HG03064 (cell line): ENCODE measurements around the gene IRS2.

Experiments
- ATAC-seq: cut with Tn5 transposase; IDR thresholded peaks from one replicate; pipeline ENCODE4 v1.9.1; 2021; ENCODE audit warnings: low read depth; ENCODE audit not compliant: unreplicated experiment

IRS2 gene

DNA sequence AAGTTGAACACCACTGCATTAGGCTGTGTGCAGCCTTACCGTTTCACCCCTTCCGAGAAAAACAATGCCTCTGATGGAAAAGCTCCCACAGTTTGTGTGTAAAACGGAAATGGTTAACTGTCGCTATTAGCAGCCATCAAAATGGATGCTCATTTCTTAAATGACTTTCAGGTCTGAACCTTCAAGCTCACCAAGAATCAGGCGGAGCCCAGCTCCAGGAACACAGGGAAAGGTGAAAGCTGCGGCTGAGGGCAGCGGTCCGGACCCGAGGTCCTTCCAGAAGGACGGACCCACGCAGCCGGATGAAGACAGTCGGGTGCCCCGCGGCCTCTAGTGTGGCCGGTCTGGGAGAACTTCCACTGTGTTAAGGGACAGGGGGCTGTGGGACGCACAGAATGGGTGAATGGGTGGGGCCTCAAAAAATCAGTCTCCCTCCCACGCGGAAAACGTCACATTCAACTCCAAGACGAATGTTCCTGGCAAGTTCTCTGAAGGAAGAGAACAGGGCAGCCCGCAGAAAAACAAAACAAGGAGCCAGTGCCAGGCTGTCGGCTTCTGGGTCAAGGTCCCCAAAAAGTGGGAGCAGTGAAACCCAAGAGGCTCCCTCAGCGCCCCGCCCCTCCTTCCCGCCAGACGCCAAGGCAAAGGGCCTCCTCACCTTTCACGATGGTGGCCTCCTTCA, 4.9 kb downstream of the IRS2 start:
- no peak for ATAC-seq

DNA sequence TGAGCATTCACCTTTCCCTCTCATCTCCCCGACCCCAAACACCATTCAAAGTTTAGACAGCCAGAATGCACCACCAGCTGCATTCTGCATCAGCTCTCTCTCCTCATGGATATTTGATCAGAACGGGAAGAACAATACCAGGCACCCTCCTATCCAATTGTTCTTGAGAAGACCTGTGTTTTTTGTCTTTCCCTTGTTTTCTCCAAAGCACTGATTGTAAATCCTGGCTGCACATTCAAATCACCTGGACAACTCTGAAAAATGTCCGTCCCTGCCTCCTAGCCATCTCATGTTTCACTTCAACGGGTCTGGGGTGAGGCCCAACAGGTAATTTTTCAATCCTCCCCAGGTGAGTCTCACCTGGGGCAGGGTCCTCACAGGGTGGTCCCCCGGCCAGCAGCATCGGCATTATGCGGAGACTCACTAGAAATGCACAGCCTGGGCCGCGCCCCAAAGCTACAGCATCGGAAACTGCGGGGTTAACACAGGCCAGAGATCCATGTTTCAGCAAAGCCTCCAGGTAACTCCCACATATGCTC, 5.5 kb downstream of the IRS2 start:
- no peak for ATAC-seq

DNA sequence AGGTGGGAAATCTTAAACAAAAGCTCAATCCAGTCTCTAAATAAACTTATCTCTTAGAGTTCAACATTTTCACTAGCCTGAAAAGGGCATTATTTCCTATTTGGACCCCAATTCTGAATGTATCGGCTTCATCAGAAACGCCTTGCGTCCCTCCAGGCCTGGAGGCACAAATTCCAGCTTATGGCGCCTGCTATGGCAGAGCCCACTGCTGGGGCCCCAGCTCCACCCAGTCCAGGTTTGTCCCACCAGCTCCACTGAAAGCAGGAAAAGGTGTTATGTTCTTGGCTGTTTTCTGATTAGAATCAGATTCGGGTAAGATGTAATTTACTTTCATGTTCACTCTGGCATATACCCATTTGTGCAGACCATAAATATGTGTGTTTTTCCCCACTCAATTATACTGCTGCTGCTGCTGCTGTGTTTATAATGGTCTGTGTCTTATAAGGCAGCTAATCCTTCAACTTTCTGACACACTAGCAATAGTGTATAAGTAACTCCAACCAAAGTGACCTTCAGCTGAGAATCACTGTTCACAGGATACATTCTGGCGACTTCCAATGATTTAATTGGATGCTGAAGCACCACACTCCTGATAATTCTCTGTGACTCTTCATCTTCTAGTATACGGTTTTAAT, 6.4 kb downstream of the IRS2 start:
- ATAC-seq = no peak

DNA sequence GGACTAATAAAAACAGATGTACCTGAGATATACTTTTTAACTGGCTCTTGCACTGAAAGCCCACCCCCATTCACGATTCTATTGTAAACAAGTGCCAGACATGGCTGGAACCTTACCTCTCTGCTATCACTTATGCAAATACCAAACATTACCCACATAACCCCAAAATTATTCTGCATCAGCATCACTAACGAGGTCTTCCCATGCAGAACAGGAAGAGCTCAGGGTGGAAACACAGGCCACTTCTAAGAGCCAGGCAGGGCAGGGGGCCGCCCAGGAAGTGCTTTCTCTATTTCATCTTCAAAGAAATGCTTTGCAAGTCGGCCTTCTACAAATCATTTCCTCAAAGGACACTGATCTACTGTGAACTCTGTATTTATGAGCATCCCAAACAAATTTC, 7.3 kb downstream of the IRS2 start:
- ATAC-seq = no peak

DNA sequence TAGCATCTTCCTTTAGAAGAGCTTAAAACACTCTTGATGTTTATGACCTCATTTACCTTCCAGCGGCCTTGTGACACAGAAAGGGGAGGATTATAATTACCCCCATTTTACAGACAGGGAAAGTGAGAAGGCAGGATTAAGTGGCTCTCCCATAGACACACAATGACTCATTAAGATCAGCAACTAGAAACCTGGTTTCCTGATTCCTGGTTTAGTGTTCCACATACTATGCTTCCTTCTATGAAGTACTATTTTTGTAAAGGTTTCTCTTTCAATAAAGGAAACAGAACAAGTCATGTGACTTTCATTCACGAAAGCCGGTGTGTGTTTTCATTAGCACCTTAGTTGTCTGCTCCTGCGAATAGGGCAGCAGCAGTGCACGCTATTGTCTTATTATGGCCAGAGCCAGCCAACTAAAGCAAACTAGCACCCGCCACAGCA, 8.3 kb downstream of the IRS2 start:
- no peak for ATAC-seq

DNA sequence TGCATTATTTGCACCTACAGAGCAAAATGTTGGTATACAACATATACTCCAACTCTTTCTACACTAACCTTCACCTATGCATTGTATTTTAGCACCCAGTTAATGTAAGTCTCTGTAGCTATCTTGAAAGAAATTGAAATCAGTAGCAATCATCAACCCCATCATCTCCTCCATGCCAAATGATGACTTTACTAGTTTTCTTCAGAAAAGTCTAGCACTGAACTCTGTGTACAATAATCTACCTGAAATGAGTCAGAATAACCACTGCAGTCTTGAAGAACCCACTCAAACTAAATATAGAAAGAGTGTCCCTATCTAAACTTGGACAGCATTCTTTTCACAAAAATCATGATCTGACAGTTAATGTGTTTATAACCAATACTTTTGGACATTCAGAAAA, 9.8 kb downstream of the IRS2 start:
- no peak for ATAC-seq

DNA sequence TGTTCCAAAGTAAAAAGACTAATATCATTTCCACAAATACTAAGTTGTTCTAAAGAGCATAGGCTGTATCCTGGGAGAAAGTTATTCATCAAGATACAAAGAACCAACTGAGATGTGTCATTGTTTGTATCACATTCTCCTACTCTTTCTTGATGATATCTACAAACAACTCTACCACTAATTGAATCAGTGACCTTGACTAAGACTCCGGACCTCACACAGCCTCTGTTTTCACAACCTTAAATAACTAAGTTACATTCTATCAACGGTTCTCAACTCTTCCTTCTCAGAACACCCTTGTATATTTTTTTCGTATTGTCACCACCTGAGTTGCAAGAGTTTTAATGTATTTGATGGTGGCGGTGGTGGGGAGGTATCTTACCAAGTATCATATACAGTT, 12.6 kb downstream of the IRS2 start:
- no peak for ATAC-seq

DNA sequence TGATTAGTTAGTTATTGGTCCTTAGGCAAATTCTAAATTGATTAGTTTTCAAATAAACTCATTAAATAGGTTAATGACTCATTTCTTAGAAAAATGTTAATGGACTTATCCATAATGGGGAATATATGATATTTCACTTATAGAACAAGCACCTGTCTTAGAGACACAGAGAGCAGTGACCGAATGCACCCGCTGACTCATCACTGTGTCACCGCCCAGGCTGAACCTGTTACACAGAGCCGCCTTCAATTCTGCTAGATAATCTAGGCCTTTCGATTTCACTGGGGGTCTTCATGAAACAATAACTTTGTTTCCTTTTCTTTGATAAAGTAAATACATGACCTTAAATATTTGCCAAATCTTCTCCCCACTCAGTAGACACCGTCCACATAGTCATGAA, 13.1 kb downstream of the IRS2 start:
- ATAC-seq = no peak

DNA sequence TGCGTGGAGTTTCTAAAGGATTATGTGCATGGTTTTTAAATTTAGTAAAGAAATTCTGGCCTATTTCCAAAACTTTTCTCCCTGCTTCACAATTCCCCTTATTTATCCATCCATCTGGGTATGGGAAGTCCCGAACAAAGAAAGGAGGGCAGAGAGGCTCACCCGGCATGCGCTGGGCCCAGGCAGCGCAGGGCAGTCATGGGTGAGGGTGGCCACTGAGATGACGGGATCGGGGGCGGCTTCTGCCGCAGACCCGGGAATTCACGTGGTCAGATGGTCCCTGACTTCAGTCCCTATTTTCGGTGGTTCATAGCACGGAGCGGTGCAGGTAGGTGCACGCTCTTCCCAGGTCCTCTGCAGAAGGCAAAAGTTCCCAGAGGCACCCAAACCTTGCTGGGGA, 14.5 kb downstream of the IRS2 start:
- ATAC-seq = no peak

DNA sequence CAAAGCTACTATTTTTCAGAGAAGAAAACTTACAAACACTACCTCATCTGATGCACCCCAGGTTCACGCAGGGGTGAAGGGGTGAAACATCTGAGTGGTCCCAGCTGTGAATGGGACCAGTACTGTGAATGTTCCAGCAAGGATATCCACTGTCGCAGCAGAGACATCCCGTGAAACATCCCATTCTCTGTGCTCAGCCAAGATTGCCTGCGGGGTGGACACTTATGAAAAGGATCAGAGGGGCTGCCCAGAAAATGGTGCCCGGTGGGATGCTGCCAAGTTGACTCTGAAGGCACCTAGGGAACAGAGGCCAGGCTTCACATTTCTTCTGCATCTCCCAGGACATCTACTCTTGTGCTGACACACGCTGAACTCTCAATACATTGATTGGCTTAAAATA, 15.9 kb downstream of the IRS2 start:
- no peak for ATAC-seq

DNA sequence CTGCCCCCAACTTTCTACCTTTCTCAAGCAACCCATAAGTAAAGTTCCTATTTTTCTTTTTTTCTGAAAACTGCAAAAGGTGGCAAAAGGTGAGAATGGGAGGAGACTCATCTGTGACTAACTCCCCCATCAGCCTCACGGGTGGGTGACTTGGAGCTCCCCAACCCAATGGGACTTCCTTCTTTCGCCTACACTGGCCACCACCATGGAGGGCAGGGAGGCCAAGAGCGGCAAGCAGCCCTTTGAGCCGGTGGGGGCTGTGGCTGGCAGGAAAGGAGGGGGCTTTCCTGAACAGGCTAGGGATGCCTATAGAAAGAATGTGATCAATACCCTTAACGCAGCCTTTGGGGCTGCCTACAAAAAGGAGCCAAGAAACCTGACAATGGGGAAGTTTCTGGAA, 16.5 kb downstream of the IRS2 start:
- no peak for ATAC-seq

DNA sequence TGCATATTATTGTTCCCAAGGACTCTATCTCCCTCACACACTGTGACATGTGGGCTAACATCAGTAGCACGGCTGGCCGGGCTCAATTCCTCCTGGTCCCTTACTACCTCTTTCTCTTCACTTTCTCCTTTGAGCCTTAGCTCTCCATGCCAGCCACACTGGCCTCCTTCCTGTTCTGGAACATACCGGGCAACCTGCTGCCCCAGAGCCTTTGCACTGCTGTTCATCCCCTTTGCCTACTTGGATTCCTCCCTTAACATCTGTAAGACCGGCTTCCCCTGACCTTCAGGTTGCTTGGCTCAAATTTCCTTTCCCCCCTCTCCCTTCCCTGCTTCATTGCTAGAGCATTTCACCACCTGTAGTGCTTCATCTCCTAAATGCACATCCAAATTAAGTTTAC, 17.1 kb downstream of the IRS2 start:
- no peak for ATAC-seq

DNA sequence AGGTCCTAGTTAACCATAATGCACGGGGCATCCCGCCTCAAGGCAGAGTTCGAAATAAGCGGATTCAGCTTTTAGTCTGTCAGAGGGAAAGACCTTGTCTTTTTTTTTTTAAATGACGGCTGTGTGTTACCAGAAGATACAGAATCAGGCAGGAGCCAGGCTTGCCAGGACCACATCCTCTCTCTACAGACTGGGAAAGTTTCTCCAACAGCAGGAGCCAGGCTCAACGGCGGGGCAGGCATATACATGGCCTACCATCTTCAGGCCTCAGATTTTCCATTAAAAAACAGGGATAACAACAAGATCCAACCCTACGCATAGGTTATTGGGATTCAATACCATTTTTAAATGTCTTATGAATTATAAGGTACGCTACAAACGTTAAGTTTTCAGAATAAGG, 17.8 kb downstream of the IRS2 start:
- no peak for ATAC-seq

DNA sequence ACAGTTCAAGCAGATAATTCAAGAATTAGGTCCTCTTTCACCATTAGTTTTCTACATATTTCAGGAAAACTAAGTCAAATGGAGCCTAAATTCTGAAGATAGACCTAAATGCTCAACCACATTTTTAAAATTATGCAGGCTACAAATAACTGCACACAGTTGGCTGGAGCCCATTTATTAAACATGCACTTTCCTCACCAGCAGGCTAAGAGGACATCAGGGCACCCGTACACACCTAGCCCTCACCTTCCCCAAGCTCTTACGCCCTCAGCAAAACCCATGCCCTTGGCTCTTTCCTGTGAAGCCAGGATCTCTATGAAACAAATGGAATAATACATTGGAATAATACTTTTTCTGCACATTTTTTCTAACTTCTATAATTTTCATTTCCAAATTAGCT, 18.2 kb downstream of the IRS2 start:
- no peak for ATAC-seq

DNA sequence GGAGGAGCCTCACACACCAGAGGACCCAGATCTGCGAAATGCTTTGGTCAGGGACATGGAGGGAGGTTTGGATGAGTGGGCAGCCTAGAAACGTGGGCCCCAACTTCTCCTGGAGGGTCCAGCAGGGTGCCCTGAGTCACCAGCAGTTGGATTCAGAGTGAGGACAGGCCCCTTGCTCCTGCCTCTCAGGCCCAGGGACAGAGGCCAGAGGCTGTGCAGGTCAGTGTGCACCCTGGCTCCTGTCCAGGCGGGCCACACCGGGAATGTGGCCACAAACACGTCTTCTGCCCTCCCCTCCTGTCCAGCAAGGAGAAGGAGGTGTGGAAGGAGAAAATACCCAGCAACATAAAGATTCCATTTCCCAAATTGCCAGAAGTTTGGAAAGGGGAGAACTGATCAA, 19.4 kb downstream of the IRS2 start:
- ATAC-seq = no peak

DNA sequence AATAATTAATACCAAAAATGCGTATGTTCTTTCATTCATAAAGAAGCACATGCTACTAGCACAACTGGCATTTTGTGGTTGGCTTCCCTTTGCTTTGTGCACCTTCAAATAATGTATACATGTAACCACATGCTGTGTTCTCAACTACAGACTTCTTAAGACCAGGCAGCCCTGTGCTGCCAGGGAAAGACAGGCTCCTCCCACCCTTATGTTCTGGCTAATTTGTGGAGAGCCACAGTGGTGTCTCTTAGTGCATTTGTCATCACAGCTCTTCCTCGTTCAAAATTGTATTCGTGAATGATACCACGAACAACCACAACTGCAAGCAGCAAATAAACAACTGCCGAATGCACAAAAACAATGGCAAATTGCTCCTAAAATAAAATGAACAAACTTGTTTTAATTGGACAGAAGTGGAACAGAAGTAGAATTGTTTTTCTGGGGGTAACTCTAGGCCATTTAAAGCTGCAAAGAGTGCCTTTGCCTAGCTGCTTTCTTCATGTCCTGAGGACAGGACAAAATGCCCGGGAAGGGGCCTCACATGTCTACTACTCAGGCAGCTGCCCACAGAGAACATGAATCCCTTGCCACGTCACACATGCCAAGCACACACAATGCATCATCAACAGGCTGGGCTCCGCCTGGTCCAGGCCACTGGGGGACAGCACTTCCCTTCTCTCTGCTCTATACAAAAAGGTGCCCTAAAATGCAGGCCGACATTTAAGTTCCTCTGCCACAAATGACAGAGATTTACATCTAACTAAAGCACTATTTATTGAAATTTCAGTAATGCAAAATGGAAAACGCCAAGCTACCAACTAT, 21.7 kb downstream of the IRS2 start:
- no peak for ATAC-seq

DNA sequence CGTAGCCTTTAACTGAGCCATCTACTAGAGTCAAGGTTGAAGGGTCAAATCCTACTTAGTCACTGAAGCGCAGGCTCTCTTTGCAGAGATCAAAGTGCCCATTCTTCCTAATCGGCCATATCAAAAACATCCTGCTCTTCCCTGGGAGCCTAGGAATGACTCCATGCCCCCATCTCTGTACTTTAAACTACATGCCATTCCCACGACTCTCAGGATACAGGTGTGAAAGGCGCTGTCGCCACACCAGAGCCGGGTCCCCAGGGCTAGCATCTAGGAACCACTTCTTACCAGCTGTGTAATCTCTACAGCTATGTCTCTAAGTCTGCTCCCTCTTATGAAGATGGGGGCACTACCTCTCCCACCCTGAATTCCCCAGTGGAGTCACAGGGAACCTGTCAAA, 22.3 kb downstream of the IRS2 start:
- no peak for ATAC-seq

DNA sequence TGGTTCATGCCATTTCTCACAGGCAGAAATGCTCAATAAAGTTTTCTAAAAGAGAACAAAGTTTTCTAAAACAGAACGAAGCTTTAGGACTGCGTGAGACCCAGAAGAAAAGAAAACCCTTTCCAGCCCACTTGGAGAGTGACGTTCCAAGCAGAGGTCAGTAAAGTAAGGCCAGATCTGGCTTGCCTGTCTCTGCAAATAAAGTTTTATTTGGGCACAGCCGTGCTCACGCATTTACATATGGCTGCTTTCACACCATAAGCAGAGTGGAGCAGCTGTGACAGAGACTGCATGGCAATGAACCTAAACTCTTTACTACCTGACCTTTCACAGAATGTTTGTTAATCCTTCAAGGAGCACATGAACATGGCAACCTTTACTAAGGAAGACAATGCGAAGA, 23.6 kb downstream of the IRS2 start:
- ATAC-seq = no peak

DNA sequence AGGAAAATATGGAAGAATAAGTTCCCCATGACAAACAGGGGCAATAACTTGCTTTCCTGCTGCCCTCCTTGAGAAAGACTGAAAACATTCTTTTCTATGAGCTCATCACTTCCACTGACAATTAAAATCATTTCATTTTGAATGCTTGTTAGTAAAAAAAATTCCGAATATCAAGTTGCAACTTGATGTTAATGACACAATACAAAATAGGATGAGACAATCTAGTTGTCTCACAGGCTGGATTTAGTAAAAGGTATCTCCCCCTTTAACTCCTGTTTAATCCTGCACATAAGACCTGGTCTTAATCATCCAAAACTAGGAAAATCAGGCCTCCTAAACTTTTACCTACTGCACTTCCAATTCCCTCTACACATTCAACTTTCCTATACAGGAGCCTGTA, 24.7 kb downstream of the IRS2 start:
- no peak for ATAC-seq

DNA sequence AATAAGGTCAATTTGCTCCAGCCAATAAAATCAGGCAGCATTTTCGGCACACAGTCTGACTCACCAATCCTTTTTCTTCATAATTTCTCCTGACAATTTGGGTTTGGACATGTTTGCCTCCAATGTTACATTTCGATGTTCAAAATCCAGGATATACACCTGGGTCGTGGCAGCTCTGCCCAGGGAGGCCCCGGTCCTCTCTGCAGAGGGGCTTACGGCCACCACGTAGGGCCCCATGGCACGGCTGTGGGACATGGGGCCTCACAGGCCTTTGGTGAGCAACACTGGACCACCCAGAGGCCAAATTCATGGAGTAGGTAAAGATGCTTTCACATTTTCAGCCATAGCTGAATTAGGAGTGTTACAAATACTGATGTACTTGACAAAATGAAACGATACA, 25.4 kb downstream of the IRS2 start:
- ATAC-seq = no peak

DNA sequence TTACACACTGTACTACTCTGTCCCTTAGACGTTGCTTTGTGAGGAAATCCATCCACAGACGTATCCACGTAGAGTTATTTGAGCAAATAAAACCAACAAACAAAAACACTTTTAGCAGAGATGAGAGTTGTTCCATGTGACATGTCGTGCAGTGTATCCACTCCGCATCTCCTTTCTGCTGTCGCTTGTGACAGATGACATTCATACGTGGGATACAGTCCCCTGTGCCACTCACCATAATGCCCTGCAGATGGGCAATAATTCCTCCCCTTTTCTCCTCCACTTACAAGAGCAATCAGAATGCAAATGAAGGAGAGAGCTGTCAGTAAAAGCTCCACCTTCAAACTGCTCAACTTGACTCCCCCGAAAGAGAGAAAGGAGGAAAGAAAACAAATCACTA, 26.0 kb downstream of the IRS2 start:
- ATAC-seq = no peak

DNA sequence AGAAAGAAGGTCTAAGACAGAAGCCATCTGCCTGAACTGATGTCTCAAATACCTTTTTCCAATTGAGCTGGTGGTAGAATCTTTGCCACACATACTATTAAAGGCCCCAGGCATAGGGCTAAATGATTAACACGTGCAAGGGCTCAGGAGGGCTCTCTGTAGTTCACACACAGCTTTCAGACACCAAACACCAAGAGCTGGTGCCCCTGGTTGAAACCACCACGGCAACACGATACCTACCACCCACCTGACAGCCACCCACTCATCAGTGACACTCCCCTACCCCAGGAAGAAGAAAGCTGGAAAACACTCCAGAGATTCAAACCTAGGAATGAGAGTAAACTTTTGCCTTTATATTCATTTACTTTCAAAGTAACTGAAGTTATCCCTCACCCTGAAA, 26.8 kb downstream of the IRS2 start:
- ATAC-seq = no peak
